ENCODE data around the gene RUSF1. TPM values are rescaled to one million over a fixed set of nuclear protein-coding genes. Genes with fewer than 3 reads are reported as not detected.
A peak's percentile ranks its signal among the peaks of the same experiment; 100 is the strongest.

Gene RUSF1
- total and polyA plus RNA-seq, 9 of the 15 experiments (the other 6 are each of a cell fraction or from before 2014, with no cell fraction given): 0.80 to 52.8 (median 27.6) TPM

- no peak; the same call in 2 of the 3 replicates for ATAC-seq
- BruUV-seq (replicated peaks): no TSS peak
- FAIRE-seq: peak; percentile 70
- peak in 1 of 4 experiments; percentile 5 for DNase-seq (ENCODE audit: extremely low read depth in 1 of 4, low spot score in 3 of 4)
- no peak overlapping the region for H3K4me3 ChIP-seq
- 0 out of 4 replicates have a peak overlapping the region, but pooled peaks of 1 of the 2 experiments have one; percentile 36 for H3K9ac ChIP-seq (ENCODE audit: insufficient read depth in 1 of 2, low read depth in 2 of 2, low read length in 2 of 2)
- no peak overlapping the region for H3K4me2 ChIP-seq (ENCODE audit: insufficient read depth, low read length)
- H3K4me1 ChIP-seq (replicated peaks in 1 of 2; ENCODE audit: control insufficient read depth in 2 of 2, insufficient read depth in 2 of 2, low read length in 2 of 2): peaks cover 0 to 24% of the 10 kb centered on the region in 2 experiments; a peak in 1 of 5 replicates
- ChIA-PET CTCF (ENCODE audit: low intra/inter-chr PET ratio) (no interaction called here), POLR2A (interaction anchor here (0.6 kb wide), 1 partner anchor 344 kb away, joined by 3 read pairs; no protein-coding TSS in a partner anchor)
- intact Hi-C loops (cut with micrococcal nuclease): no loop called here
- H2AFZ ChIP-seq (ENCODE audit: low read depth, low read length): no peak overlapping the region
- TF ChIP-seq PKNOX1 (IDR thresholded peaks at IDR 0.05) (no peak), AFF1 (IDR thresholded peaks at IDR 0.05; ENCODE audit: low read depth in 1 of 2, partially characterized antibody in 2 of 2) (no peak), L3MBTL2 (IDR thresholded peaks at IDR 0.05) (no peak), NR0B1 (IDR thresholded peaks at IDR 0.05; ENCODE audit: partially characterized antibody) (no peak), BRF1 (IDR thresholded peaks at IDR 0.05; ENCODE audit: borderline replicate concordance, extremely low read depth, insufficient read length) (no peak), U2AF2 (optimal IDR thresholded peaks at IDR 0.05; ENCODE audit: low read depth, low read length) (no peak), CLOCK (CRISPR knock-in tag; IDR thresholded peaks at IDR 0.05; ENCODE audit: borderline replicate concordance) (no peak), BRCA1 (IDR thresholded peaks at IDR 0.05) (no peak), BRCA1 (CRISPR knock-in tag; IDR thresholded peaks at IDR 0.05) (no peak), HNRNPLL (IDR thresholded peaks at IDR 0.05; ENCODE audit: low read depth, low read length, poor library complexity, severe bottlenecking) (no peak), TCFL5 (CRISPR knock-in tag; conservative IDR thresholded peaks at IDR 0.05) (no peak)
- H3K9me1 ChIP-seq (ENCODE audit: control insufficient read depth, insufficient read depth, low read length): no peaks in the 10 kb centered on the region
- H3K36me3 ChIP-seq (ENCODE audit: control insufficient read depth, insufficient read depth, low read length): peaks cover 39% of the 10 kb centered on the region; the same call in 2 of the 3 replicates
- in situ Hi-C loops (cut with MboI): no loop called here
- no peaks in the 10 kb centered on the region for H3K9me3 ChIP-seq (replicated peaks; ENCODE audit: control insufficient read depth, insufficient read depth, low read depth, low read length)
- no peak overlapping the region for H3K27ac ChIP-seq (ENCODE audit: extremely low read depth, low read depth, low read length)
- no peaks in the 10 kb centered on the region for H3K27me3 ChIP-seq (ENCODE audit: control insufficient read depth in 2 of 2, insufficient read depth in 2 of 2, low read length in 2 of 2)
- WGBS (ENCODE audit: insufficient coverage, low coverage, missing lambda C conversion rate): 61% methylated on average over 5 of the region's 5 CpGs
- H4K20me1 ChIP-seq (replicated peaks; ENCODE audit: control insufficient read depth, insufficient read depth, low read length): no peaks in the 10 kb centered on the region
- no peaks in the 10 kb centered on the region for H3K79me2 ChIP-seq (ENCODE audit: control insufficient read depth, insufficient read depth, low read length)
These were observed 40.9 kb downstream of the RUSF1 start for GRCh38 chr16:31467151-31467773.

Data from K562 (cell line).